ENCODE data around the gene CD8B.
"Not testable (repeated sequence)": the region's sequence is repeated elsewhere in the genome, so short reads cannot be mapped to it uniquely, and the experiment has no call there.

The CD8B gene

GRCh38 chr2:86857688-86858087 is 4.0 kb downstream of the CD8B start:
- H3K27ac ChIP-seq (ENCODE audit: low read length); H3K9me3 ChIP-seq (ENCODE audit: insufficient read depth, low read depth, low read length); H3K36me3 ChIP-seq (ENCODE audit: insufficient read depth, low read depth, low read length); H3K4me1 ChIP-seq (ENCODE audit: insufficient read depth, low read length); H3K9ac ChIP-seq (ENCODE audit: low read depth, low read length); H3K4me3 ChIP-seq (ENCODE audit: low read length): not testable (repeated sequence)
- peaks cover 17% of the 10 kb centered on the region for H3K27me3 ChIP-seq (ENCODE audit: insufficient read depth, low read length)

DNA sequence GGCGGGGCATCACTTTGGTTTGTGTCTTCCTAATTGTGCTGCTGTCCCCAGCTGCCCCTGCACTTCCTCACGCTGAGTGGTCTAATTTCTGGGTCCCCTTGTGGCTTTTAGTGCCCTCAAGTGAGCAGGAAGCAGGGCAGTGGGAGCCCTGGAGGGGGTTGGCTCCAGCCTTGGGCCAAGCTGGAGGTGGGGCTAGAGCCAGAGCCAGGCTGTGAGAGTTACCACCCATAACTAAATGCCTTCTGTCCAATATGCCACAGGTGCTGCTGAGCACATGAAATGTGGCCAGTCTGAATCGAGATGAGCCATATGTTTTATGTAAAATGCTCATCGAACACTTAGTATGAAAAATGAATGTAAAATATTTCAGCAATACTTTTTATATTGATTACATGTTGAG is 5.2 kb downstream of the CD8B start:
- H3K36me3 ChIP-seq (ENCODE audit: insufficient read depth, low read depth, low read length); H3K9me3 ChIP-seq (ENCODE audit: insufficient read depth, low read depth, low read length); H3K4me3 ChIP-seq (ENCODE audit: low read length); H3K9ac ChIP-seq (ENCODE audit: low read depth, low read length); H3K4me1 ChIP-seq (ENCODE audit: insufficient read depth, low read length); H3K27ac ChIP-seq (ENCODE audit: low read length); H3K27me3 ChIP-seq (ENCODE audit: insufficient read depth, low read length): not testable (repeated sequence)

DNA sequence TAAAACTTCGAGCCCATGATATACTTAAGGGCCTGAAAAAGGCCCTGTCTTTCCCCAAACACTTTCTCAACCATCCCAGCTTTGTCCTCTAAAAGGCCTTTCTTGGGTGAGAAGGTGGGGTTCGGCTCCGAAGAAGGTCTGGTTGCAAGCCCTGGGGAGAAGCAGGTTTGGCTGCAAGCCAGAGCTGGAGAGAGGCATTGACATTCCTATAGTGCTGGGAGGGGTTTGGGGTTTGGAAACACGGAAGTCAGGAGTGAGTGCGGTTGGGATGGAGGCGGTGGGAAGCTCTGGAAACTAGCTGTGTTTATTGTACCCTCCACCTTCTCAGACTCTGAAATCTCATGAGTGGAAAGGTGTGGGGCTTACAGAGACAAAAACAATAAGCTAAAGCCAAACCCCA is 5.7 kb downstream of the CD8B start:
- not testable (repeated sequence) for H3K27ac ChIP-seq (ENCODE audit: low read length); H3K36me3 ChIP-seq (ENCODE audit: insufficient read depth, low read depth, low read length); H3K4me1 ChIP-seq (ENCODE audit: insufficient read depth, low read length); H3K27me3 ChIP-seq (ENCODE audit: insufficient read depth, low read length); H3K9ac ChIP-seq (ENCODE audit: low read depth, low read length); H3K9me3 ChIP-seq (ENCODE audit: insufficient read depth, low read depth, low read length); H3K4me3 ChIP-seq (ENCODE audit: low read length)

- H3K36me3 ChIP-seq (ENCODE audit: insufficient read depth, low read depth, low read length); H3K9ac ChIP-seq (ENCODE audit: low read depth, low read length); H3K9me3 ChIP-seq (ENCODE audit: insufficient read depth, low read depth, low read length); H3K27me3 ChIP-seq (ENCODE audit: insufficient read depth, low read length); H3K4me1 ChIP-seq (ENCODE audit: insufficient read depth, low read length); H3K27ac ChIP-seq (ENCODE audit: low read length); H3K4me3 ChIP-seq (ENCODE audit: low read length): not testable (repeated sequence)
These were observed 10.1 kb downstream of the CD8B start for GRCh38 chr2:86851581-86851980.

- H3K9ac ChIP-seq (ENCODE audit: low read depth, low read length); H3K4me1 ChIP-seq (ENCODE audit: insufficient read depth, low read length); H3K36me3 ChIP-seq (ENCODE audit: insufficient read depth, low read depth, low read length); H3K27me3 ChIP-seq (ENCODE audit: insufficient read depth, low read length); H3K27ac ChIP-seq (ENCODE audit: low read length); H3K4me3 ChIP-seq (ENCODE audit: low read length); H3K9me3 ChIP-seq (ENCODE audit: insufficient read depth, low read depth, low read length): not testable (repeated sequence)
These were observed 19.0 kb downstream of the CD8B start for GRCh38 chr2:86842607-86843234.

- not testable (repeated sequence) for H3K4me3 ChIP-seq (ENCODE audit: low read length); H3K27me3 ChIP-seq (ENCODE audit: insufficient read depth, low read length); H3K36me3 ChIP-seq (ENCODE audit: insufficient read depth, low read depth, low read length); H3K9ac ChIP-seq (ENCODE audit: low read depth, low read length); H3K27ac ChIP-seq (ENCODE audit: low read length); H3K9me3 ChIP-seq (ENCODE audit: insufficient read depth, low read depth, low read length); H3K4me1 ChIP-seq (ENCODE audit: insufficient read depth, low read length)
These were observed 20.4 kb downstream of the CD8B start for GRCh38 chr2:86841330-86841729.

DNA sequence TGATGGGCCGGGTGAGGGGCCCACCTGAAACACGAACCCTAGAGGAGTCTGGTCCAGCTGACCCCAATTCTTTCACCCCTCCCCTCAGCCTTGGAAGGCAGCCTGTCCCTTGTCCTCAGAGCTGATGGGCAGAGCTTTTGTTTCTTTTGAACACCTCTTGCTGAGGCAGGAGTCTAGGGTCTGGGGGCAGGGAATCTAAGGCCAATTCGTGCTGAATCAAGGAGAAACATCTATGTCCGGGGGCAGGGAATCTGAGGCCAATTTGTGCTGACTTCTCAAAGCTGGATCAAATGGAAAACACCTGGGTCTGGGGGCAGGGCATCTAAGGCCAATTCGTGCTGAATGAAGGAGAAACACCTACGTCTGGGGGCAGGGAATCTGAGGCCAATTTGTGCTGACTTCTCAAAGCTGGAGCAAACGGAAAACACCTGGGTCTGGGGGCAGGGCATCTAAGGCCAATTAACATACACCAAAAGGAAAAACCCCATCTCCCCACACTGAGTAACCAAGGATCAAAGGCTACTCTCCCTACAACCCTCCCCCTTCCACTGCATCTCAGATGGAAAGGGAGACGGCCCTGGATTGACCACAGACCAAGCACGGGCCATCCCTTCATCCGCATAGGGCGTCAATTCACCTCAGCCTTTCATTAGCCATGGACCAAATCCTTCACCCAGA is 21.7 kb downstream of the CD8B start:
- not testable (repeated sequence) for H3K9me3 ChIP-seq (ENCODE audit: insufficient read depth, low read depth, low read length); H3K4me3 ChIP-seq (ENCODE audit: low read length); H3K27me3 ChIP-seq (ENCODE audit: insufficient read depth, low read length); H3K27ac ChIP-seq (ENCODE audit: low read length); H3K9ac ChIP-seq (ENCODE audit: low read depth, low read length); H3K4me1 ChIP-seq (ENCODE audit: insufficient read depth, low read length); H3K36me3 ChIP-seq (ENCODE audit: insufficient read depth, low read depth, low read length)

GRCh38 chr2:86839455-86839854 is 22.2 kb downstream of the CD8B start:
- not testable (repeated sequence) for H3K4me1 ChIP-seq (ENCODE audit: insufficient read depth, low read length); H3K4me3 ChIP-seq (ENCODE audit: low read length); H3K27ac ChIP-seq (ENCODE audit: low read length); H3K9ac ChIP-seq (ENCODE audit: low read depth, low read length); H3K27me3 ChIP-seq (ENCODE audit: insufficient read depth, low read length); H3K36me3 ChIP-seq (ENCODE audit: insufficient read depth, low read depth, low read length); H3K9me3 ChIP-seq (ENCODE audit: insufficient read depth, low read depth, low read length)

- not testable (repeated sequence) for H3K9me3 ChIP-seq (ENCODE audit: insufficient read depth, low read depth, low read length); H3K4me3 ChIP-seq (ENCODE audit: low read length); H3K4me1 ChIP-seq (ENCODE audit: insufficient read depth, low read length); H3K9ac ChIP-seq (ENCODE audit: low read depth, low read length); H3K27me3 ChIP-seq (ENCODE audit: insufficient read depth, low read length); H3K27ac ChIP-seq (ENCODE audit: low read length); H3K36me3 ChIP-seq (ENCODE audit: insufficient read depth, low read depth, low read length)
These were observed 24.0 kb downstream of the CD8B start for GRCh38 chr2:86837714-86838113.

DNA sequence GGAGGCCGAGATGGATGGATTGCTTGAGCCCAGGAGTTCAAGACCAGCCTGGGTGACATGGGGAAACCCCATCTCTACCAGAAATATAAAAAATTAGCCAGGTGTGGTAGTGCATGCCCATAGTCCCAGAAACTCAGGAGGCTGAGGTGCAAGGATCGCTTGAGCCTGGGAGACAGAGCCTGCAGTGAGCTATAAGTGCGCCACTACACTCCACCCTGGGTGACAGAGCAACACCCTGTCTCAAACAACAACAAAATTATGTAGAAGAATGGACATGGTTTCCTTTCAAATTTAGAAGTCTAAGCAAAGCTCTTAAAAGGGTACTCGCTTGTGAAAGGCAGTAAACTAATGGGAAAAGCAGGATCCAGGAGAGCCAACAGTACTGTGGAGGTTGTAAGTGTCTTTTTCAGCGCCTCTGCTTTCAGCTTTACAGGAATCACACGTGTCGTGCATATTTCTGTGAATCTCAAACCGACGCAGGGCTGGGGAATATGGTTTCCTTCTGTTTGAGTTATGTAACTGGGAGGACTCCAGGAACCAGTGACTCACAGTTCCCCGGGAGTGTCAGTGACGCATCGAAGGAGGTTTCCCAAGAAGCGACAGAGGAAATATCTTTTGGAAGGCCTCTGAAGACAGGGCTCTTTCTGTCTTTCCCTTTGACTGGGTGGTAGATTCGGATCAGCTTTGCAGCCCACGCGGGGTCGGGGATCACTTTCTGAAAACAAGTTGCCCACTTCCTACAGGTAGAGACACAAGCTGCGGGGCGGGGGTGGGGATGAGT is 24.6 kb downstream of the CD8B start:
- H3K4me1 ChIP-seq (ENCODE audit: insufficient read depth, low read length); H3K4me3 ChIP-seq (ENCODE audit: low read length); H3K27me3 ChIP-seq (ENCODE audit: insufficient read depth, low read length); H3K9ac ChIP-seq (ENCODE audit: low read depth, low read length); H3K27ac ChIP-seq (ENCODE audit: low read length); H3K9me3 ChIP-seq (ENCODE audit: insufficient read depth, low read depth, low read length); H3K36me3 ChIP-seq (ENCODE audit: insufficient read depth, low read depth, low read length): not testable (repeated sequence)

- not testable (repeated sequence) for H3K36me3 ChIP-seq (ENCODE audit: insufficient read depth, low read depth, low read length); H3K4me3 ChIP-seq (ENCODE audit: low read length); H3K27me3 ChIP-seq (ENCODE audit: insufficient read depth, low read length); H3K4me1 ChIP-seq (ENCODE audit: insufficient read depth, low read length); H3K27ac ChIP-seq (ENCODE audit: low read length); H3K9me3 ChIP-seq (ENCODE audit: insufficient read depth, low read depth, low read length); H3K9ac ChIP-seq (ENCODE audit: low read depth, low read length)
These were observed 26.2 kb downstream of the CD8B start for GRCh38 chr2:86835548-86835889.

DNA sequence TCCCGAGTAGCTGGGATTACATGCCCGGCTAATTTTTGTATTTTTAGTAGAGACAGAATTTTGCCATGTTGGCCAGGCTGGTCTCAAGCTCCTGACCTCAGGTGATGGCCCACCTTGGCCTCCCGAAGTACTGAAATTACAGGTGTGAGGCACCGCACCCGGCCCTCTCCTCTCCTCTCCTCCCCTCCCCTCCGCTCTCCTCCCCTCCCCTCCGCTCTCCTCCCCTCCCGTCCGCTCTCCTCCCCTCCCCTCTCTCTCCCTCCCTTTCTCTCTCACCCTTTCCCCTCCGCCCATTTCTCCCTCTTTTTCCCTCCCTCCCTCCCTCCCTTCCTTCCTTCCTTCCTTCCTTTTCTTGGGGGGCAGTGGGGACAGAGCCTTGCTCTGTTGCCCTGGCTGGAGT is 28.4 kb downstream of the CD8B start:
- Histone ChIP-seq H3K27ac (ENCODE audit: low read length) (no peak overlapping the region), H3K4me1 (ENCODE audit: insufficient read depth, low read length) (peaks cover 3% of the 10 kb centered on the region; the same call in 1 of the 2 replicates), H3K36me3 (ENCODE audit: insufficient read depth, low read depth, low read length) (no peaks in the 10 kb centered on the region), H3K27me3 (ENCODE audit: insufficient read depth, low read length) (no peaks in the 10 kb centered on the region), H3K9me3 (ENCODE audit: insufficient read depth, low read depth, low read length) (no peaks in the 10 kb centered on the region), H3K9ac (ENCODE audit: low read depth, low read length) (no peak overlapping the region), H3K4me3 (ENCODE audit: low read length) (no peak overlapping the region)
